Activated T-cell treated with anti-CD3 and anti-CD28 coated beads, Interleukin-2, amount 50 U/mL, for 72 hours (primary cell): ENCODE measurements around the gene TBC1D23. TPM values are rescaled to one million over a fixed set of nuclear protein-coding genes. Genes with fewer than 3 reads are reported as not detected.
"Not testable (repeated sequence)": the region's sequence is repeated elsewhere in the genome, so short reads cannot be mapped to it uniquely, and the experiment has no call there.

ENCODE experiments used
- ATAC-seq, 2 donors: fragments of 150-1000 bp; cut with Tn5 transposase; replicated peaks in 1 of 2; 2 replicates each; pipeline ENCODE4 v1.10.0; 2021; ENCODE audit warnings: moderate library complexity in 2 of 2, mild to moderate bottlenecking in 1 of 2
- DNase-seq, 2 donors: peaks; one replicate each; pipeline ENCODE4 v3.0.0; 2021 to 2022; ENCODE audit warnings: mixed read lengths in 1 of 2
- H3K27ac Mint-ChIP-seq: one replicate; pipeline ENCODE4 v1.8.0; 2022; ENCODE audit warnings: mild to moderate bottlenecking, moderate library complexity, mixed read lengths
- H3K27me3 Mint-ChIP-seq: one replicate; pipeline ENCODE4 v1.8.0; 2022; ENCODE audit warnings: low read depth, mixed read lengths
- H3K36me3 Mint-ChIP-seq, 2 donors: one replicate each; pipeline ENCODE4 v1.8.0; 2022; ENCODE audit warnings: mixed read lengths in 2 of 2, mild to moderate bottlenecking in 1 of 2; ENCODE audit not compliant: insufficient read depth in 2 of 2
- H3K4me1 Mint-ChIP-seq: one replicate; pipeline ENCODE4 v1.8.0; 2022; ENCODE audit warnings: low read depth, mixed read lengths
- H3K4me3 Mint-ChIP-seq, 2 donors: one replicate each; pipeline ENCODE4 v1.8.0; 2022; ENCODE audit warnings: mild to moderate bottlenecking in 2 of 2, mixed read lengths in 2 of 2, moderate library complexity in 2 of 2
- H3K9me3 Mint-ChIP-seq, 2 donors: one replicate each; pipeline ENCODE4 v1.8.0; 2022; ENCODE audit warnings: mixed read lengths in 2 of 2
- total RNA-seq, 2 donors: library from RNA; stranded (reverse); gene quantifications; one replicate each; pipeline ENCODE4 v1.2.3, GENCODE V29; 2022

TBC1D23 gene
- total RNA-seq, 2 donors from 2014 or later: 26.0 to 27.5 TPM

DNA sequence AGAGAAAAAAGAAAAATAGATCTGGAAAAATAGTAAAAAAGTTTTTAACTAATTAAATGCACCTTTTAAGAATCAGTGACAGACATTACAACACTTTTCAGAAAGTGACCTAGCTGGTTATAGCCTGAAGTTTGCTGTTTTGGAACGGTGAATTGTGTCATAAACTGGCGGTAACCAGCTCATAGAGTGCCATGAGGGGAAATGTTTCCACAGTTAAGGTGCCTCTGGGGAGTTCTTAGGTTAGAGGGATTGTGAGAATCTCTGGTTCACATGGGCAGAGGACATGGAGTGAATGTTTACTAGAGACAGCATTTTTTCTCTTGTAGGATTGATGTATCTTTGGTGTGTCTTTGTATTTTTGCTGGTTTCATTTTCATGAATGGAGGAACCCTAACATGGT is 2.8 kb downstream of the TBC1D23 start:
- Mint-ChIP-seq H3K27ac (peak overlapping the region; percentile 92), H3K4me1 (peaks cover 55% of the 10 kb centered on the region), H3K36me3 (no peaks in the 10 kb centered on the region), H3K9me3 (no peaks in the 10 kb centered on the region), H3K27me3 (no peaks in the 10 kb centered on the region), H3K4me3 (peak overlapping the region in 1 of 2 donors; percentile 14)
- DNase-seq: no peak
- ATAC-seq: no peak

DNA sequence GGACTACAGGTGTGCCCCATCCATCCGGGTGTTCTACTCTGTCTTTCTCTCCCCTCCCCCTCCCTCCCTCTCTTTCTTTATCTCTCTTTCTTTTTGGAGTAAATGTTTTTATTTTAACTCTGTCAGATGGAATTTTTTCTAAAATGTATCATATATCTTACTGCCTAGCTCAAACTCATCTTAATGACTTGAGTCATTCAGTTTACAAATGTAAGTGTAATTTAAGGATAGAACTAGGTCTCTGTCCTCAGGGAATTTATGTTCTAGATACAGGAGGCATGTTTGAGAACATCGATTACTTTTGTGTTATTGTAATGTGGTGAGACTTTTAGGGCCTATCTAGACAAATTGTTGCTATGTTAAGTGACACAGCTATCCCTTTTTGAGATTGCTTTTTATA is 3.5 kb downstream of the TBC1D23 start:
- ATAC-seq (no peak), DNase-seq (no peak)
- Mint-ChIP-seq H3K36me3 (no peaks in the 10 kb centered on the region), H3K4me3 (peak overlapping the region in 1 of 2 donors; percentile 74), H3K27ac (peak overlapping the region; percentile 92), H3K27me3 (no peaks in the 10 kb centered on the region), H3K4me1 (peaks cover 57% of the 10 kb centered on the region), H3K9me3 (no peaks in the 10 kb centered on the region)

DNA sequence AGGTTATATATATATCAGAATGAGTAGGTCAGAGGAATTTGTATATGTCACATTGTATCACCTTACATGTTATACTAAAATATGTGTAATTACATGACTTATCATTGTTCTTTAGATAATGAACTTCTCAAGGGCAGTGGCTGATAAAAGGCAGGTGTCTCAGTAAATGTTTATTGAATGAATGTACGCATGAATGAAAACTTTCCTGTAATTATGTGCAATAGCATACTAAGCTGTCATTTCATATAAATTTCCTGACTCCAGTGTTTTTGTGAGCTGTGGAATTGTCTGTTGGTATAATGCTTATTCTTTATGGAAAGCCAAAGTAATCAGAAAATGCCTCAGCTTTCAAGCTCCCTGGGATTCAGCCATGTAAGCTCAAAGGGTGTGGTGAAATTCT is 4.2 kb downstream of the TBC1D23 start:
- ATAC-seq (no peak), DNase-seq (no peak)
- Mint-ChIP-seq H3K4me3 (no peak overlapping the region), H3K27me3 (no peaks in the 10 kb centered on the region), H3K4me1 (peaks cover 57% of the 10 kb centered on the region), H3K36me3 (no peaks in the 10 kb centered on the region), H3K27ac (no peak overlapping the region), H3K9me3 (no peaks in the 10 kb centered on the region)

DNA sequence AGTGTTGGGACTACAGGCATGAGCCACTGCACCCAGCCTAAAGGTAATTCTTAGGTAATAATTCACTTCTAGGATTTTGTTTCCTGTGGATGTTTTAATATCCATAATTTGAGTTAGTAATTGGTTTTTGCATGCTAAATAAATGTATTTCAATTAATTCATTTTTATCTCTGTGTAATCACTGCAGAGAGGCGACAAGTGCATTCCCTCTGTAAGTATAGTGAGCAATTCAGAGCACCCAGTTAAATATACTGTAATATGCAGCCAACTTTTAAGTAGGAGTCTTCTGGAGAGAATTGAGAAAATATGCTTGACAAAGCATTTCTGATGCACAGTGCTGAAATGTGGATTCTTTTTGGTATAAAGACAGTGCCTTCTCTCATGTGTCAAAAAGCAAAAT is 5.7 kb downstream of the TBC1D23 start:
- DNase-seq (no peak), ATAC-seq (no peak)
- H3K27ac Mint-ChIP-seq: no peak overlapping the region
- no peaks in the 10 kb centered on the region for H3K9me3 Mint-ChIP-seq
- H3K4me1 Mint-ChIP-seq: peaks cover 59% of the 10 kb centered on the region
- H3K36me3 Mint-ChIP-seq: no peaks in the 10 kb centered on the region
- no peaks in the 10 kb centered on the region for H3K27me3 Mint-ChIP-seq
- H3K4me3 Mint-ChIP-seq: no peak overlapping the region

DNA sequence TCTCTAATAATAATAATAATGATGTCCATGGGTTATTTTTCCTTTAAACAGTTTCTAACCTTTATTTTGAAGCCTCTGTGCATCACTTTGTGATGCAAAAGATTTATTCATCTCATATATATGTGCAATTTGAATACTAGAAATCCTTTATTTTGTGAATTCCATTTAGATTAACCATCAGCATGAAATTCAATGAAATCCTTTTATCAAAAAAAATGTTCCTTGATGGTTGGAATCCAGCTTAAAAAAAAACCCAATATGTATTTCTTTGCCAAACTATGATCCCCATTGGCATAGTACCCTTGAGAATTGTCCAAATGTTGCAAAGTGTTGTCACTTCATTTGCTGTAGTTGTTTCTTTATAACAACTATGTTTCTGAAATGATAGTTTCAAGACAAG is 7.4 kb downstream of the TBC1D23 start:
- Mint-ChIP-seq H3K4me1 (peaks cover 48% of the 10 kb centered on the region), H3K4me3 (no peak overlapping the region), H3K9me3 (no peaks in the 10 kb centered on the region), H3K27ac (no peak overlapping the region), H3K27me3 (no peaks in the 10 kb centered on the region), H3K36me3 (no peaks in the 10 kb centered on the region)
- DNase-seq (no peak), ATAC-seq (no peak)

DNA sequence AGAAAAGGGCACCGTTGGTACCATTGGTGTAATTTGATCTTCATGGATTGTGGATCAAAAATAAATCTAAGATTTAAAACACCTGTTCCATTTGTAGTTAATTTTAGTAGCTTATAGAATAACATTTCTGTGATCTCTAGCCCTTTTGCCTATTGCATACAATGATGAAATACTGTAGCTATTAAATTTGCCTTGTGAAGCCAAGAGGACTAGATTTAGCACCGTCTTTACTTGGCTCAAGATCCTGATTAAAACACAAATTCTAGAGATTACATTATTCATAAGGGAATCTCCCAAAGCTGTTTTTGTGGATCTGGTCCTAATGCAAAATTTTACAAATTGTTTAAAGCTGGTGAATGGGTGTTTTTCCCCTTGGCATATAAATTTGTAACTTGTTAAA is 8.2 kb downstream of the TBC1D23 start:
- H3K27ac Mint-ChIP-seq: no peak overlapping the region
- peaks cover 46% of the 10 kb centered on the region for H3K4me1 Mint-ChIP-seq
- H3K9me3 Mint-ChIP-seq: no peaks in the 10 kb centered on the region
- H3K36me3 Mint-ChIP-seq: no peaks in the 10 kb centered on the region
- H3K4me3 Mint-ChIP-seq: peak overlapping the region in 1 of 2 donors; percentile 32
- ATAC-seq (no peak), DNase-seq (no peak)
- no peaks in the 10 kb centered on the region for H3K27me3 Mint-ChIP-seq

DNA sequence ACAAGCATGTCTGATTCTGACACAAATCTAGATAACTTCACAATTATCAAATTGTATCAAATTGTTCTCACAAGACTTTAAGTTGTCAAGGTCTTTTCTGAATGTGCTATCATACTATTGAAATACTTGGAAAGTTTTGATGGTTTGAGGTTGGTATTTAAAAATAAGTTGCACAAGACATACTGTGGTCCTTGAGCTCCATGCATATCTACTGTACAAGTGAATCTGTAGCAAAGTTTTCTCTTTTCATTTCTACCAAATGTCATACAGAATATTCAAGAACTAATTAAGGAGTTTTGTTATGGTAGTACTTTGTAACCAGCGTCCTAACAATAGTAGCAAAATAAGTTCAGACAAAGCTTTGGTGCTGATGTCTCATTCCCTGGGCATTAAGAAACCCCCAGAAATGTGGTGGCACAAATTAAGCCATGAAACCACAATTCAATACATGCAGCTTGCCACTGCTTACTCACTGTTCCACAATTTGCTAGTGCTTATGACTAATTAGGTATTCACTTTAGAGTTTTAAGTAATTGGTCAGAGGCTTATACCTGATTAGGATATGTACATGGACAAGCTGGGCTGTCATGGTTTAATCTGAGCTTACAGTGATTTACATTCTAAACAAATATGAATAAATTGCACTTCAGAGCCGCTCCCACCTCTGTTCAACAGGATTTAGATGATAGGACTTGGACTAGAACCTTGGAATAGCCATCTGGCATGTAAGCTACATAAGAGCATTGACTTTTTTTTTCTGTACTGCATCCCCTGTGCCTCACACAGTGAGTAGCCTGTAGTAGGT is 8.8 kb downstream of the TBC1D23 start:
- Mint-ChIP-seq H3K9me3 (no peaks in the 10 kb centered on the region), H3K36me3 (no peaks in the 10 kb centered on the region), H3K4me1 (peaks cover 43% of the 10 kb centered on the region), H3K27ac (peak overlapping the region; percentile 18), H3K4me3 (peak overlapping the region; percentile 32 to 62), H3K27me3 (no peaks in the 10 kb centered on the region)
- ATAC-seq (peak; percentile 90 to 92), DNase-seq (peak; percentile 41 to 48)

DNA sequence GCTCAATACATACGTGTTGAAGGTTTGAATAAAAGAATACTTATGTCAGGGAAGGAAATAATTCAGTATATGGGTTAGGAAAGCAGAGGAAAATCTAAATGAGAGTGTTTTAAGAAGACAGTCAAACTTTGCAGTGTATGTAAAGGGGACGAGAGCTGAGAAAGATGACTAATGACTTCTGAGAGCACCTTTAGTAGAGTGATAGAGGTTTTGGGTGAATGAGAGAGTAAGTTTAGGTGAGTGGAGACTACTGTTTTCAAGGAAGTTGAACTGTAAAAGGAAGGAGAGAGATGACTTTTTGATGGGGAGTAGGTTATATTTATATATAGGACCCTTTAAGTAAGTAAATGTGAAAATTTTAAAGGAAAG is 9.4 kb downstream of the TBC1D23 start:
- Mint-ChIP-seq H3K4me1 (peaks cover 43% of the 10 kb centered on the region), H3K36me3 (no peaks in the 10 kb centered on the region), H3K27ac (peak overlapping the region; percentile 18), H3K4me3 (peak overlapping the region; percentile 32 to 62), H3K27me3 (no peaks in the 10 kb centered on the region), H3K9me3 (no peaks in the 10 kb centered on the region)
- no peak for DNase-seq
- peak; percentile 88 to 91 for ATAC-seq

DNA sequence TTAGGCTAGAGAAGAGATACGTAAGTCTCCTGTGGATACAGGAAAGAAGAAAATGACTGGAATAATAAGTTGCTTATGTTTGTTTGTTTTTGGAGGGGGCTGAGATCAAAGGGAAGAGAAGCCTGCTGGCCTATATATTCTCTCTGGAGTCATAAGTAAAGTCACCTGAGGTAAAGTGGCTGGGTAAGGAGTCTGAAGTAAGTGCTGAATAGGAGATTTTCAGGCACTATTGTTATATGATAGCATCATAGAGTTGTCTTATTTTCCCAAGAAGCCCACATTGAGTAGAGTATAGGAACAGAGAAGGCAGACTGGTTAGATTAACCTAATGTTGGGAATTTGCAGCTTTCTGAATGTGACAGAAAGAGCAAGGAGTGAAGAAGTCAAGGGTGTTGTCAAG is 10.7 kb downstream of the TBC1D23 start:
- DNase-seq: no peak
- H3K27me3 Mint-ChIP-seq: no peaks in the 10 kb centered on the region
- ATAC-seq: no peak
- no peak overlapping the region for H3K27ac Mint-ChIP-seq
- no peak overlapping the region for H3K4me3 Mint-ChIP-seq
- no peaks in the 10 kb centered on the region for H3K9me3 Mint-ChIP-seq
- H3K4me1 Mint-ChIP-seq: peaks cover 53% of the 10 kb centered on the region
- no peaks in the 10 kb centered on the region for H3K36me3 Mint-ChIP-seq

DNA sequence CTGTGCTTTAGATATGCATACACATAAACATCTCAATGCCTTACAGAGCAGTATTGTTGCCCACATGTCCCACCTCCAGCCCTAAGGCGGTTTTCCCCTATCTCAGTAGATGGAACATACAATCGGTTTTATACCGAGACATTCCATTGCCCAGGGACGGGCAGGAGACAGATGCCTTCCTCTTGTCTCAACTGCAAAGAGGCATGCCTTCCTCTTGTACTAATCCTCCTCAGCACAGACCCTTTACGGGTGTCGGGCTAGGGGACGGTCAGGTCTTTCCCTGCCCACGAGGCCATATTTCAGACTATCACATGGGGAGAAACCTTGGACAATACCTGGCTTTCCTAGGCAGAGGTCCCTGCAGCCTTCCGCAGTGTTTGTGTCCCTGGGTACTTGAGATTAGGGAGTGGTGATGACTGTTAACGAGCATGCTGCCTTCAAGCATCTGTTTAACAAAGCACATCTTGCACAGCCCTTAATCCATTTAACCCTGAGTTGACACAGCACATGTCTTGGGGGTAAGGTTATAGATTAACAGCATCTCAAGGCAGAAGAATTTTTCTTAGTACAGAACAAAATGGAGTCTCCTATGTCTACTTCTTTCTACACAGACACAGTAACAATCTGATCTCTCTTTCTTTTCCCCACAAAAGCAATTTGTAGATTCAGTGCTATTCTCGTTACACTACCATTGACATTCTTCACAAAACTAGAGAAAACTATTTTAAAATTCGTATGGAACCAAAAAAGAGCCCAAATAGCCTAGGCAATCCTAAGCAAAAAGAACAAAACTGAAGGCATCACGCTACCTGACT is 12.2 kb downstream of the TBC1D23 start:
- peak overlapping the region; percentile 43 for H3K27ac Mint-ChIP-seq
- H3K9me3 Mint-ChIP-seq, H3K4me3 Mint-ChIP-seq, ATAC-seq, DNase-seq, H3K36me3 Mint-ChIP-seq, H3K27me3 Mint-ChIP-seq: not testable (repeated sequence)
- H3K4me1 Mint-ChIP-seq: peaks cover 53% of the 10 kb centered on the region

DNA sequence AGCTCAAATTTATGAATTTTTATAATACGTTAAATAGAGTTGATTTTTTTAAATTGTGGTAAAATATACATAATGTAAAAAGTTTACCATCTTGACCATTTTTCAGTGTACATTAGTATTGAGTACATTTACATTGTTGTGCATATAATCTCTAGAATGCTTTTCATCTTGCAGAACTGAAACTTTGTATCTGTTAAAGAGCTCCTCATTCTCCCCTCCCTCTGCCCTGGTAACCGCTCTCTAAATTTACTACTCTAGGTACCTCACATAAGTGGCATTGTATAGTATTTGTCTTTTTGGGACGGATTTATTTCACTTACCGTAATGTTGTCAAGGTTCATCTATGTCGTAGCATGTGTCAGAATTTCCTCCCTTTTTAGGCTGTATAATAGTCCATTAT is 13.6 kb downstream of the TBC1D23 start:
- H3K9me3 Mint-ChIP-seq: no peaks in the 10 kb centered on the region
- H3K36me3 Mint-ChIP-seq: no peaks in the 10 kb centered on the region
- no peak overlapping the region for H3K4me3 Mint-ChIP-seq
- H3K27me3 Mint-ChIP-seq: no peaks in the 10 kb centered on the region
- H3K4me1 Mint-ChIP-seq: peaks cover 48% of the 10 kb centered on the region
- DNase-seq (no peak), ATAC-seq (no peak)
- H3K27ac Mint-ChIP-seq: no peak overlapping the region

DNA sequence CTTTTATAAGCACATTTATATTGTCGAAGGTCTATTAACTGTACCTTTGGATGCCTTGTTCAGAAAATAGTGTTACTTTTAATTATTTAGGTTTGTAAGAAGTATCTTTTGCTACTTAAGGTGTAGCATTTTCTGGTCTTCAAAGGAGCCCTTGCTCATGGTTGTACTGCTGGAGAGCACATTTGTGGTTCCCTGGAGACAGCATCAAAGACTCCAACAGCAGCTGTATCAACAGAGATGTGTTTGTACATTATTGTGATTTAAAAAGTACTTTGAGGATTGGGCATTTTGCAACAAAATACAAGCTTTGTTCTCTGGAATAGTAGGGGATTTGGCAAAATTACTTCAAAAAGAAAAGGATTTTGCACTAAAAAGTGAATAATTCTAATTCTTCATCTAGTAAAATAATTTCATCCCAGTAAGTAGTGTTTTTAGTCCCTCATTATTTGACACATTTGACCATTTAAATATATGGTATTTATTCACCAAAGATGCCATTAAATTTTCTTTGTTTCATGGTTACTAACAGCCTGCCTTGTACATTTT is 16.5 kb downstream of the TBC1D23 start:
- ATAC-seq: no peak
- H3K9me3 Mint-ChIP-seq: no peaks in the 10 kb centered on the region
- H3K4me1 Mint-ChIP-seq: peaks cover 25% of the 10 kb centered on the region
- no peaks in the 10 kb centered on the region for H3K27me3 Mint-ChIP-seq
- no peak overlapping the region for H3K4me3 Mint-ChIP-seq
- H3K27ac Mint-ChIP-seq: no peak overlapping the region
- H3K36me3 Mint-ChIP-seq: no peaks in the 10 kb centered on the region
- DNase-seq: no peak

DNA sequence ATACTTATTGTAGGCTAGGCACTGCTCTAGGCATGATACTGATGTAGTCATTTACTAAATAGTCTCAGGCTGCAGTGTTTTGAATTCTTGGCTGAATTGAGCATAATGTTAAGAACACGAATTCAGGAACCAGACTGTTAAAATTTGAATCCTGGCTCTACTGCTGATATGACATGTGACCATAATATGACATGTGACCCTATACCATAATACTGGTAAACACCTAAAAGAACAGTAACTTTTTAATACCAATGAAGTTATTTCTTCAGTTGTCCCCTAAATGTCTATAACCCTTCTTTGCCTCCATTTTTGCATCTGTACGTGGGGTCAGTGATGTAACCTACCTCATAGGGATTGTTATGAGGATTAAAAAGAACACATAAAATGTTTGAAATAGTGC is 18.1 kb downstream of the TBC1D23 start:
- Mint-ChIP-seq H3K4me3 (no peak overlapping the region), H3K4me1 (peaks cover 19% of the 10 kb centered on the region), H3K27ac (no peak overlapping the region), H3K27me3 (no peaks in the 10 kb centered on the region), H3K9me3 (no peaks in the 10 kb centered on the region), H3K36me3 (peaks cover 0 to 2% of the 10 kb centered on the region in 2 donors)
- DNase-seq: no peak
- no peak for ATAC-seq
